Heart left ventricle (tissue), 16 donors: ENCODE results near the gene ARFRP1. TPM values are rescaled to one million over a fixed set of nuclear protein-coding genes. Genes with fewer than 3 reads are reported as not detected.

Experiments used
- ATAC-seq, 4 donors: fragments of 200-7000 bp; cut with Tn5 transposase; one replicate each; pipeline ENCODE4 v1.9.1; 2020 to 2022; ENCODE audit warnings: moderate library complexity in 4 of 4, mild to moderate bottlenecking in 3 of 4, moderate number of reproducible peaks in 1 of 4
- DNase-seq, 5 donors: peaks; one replicate each; pipeline ENCODE4 v3.0.0-alpha.2; 2020
- H3K27ac ChIP-seq, 12 donors: fragments of 200-600 bp; sonication (generic) in 4 of 12; one replicate each; pipeline versions ENCODE4 v1.5.0 to v1.8.0; 2016 to 2022; ENCODE audit warnings: mild to moderate bottlenecking in 2 of 12
- H3K27me3 ChIP-seq, 9 donors: fragments of 200-600 bp; sonication (generic) in 2 of 9; one replicate each; pipeline versions ENCODE4 v1.5.1 to v1.8.0; 2016 to 2022; ENCODE audit warnings: mild to moderate bottlenecking in 3 of 9
- H3K36me3 ChIP-seq, 9 donors: fragments of 200-600 bp; sonication (generic) in 2 of 9; one replicate each; pipeline versions ENCODE4 v1.5.0 to v1.8.0; 2018 to 2022; ENCODE audit warnings: mild to moderate bottlenecking in 2 of 9
- H3K4me1 ChIP-seq, 12 donors: fragments of 200-600 bp; sonication (generic) in 4 of 12; one replicate each; pipeline versions ENCODE4 v1.5.0 to v1.8.0; 2016 to 2022; ENCODE audit warnings: mild to moderate bottlenecking in 3 of 12
- H3K4me3 ChIP-seq, 12 donors: fragments of 200-600 bp; sonication (generic) in 4 of 12; one replicate each; pipeline versions ENCODE4 v1.5.0 to v1.8.0; 2017 to 2022; ENCODE audit warnings: mild to moderate bottlenecking in 9 of 12, moderate library complexity in 4 of 12
- H3K9me3 ChIP-seq, 12 donors: fragments of 200-600 bp; sonication (generic) in 4 of 12; one replicate each; pipeline versions ENCODE4 v1.5.0 to v1.8.0; 2016 to 2022; ENCODE audit warnings: mild to moderate bottlenecking in 1 of 12
- POLR2A ChIP-seq, 2 donors: fragments of 450-650 bp; IDR thresholded peaks; one replicate each; pipeline ENCODE4 v1.6.1; 2017; ENCODE audit warnings: antibody characterized with exemption in 2 of 2, mild to moderate bottlenecking in 2 of 2, moderate library complexity in 2 of 2
- WGBS, 4 donors: extraction: QIAGEN DNeasy Blood & Tissue Kit in 2 of 4; methylation state at CpG; one replicate each; pipeline versions ENCODE4 v1.1.5 to v1.1.7; 2013 to 2018; 5-methylcytosine and 5-hydroxymethylcytosine counted together
- intact Hi-C, 10 donors: fragments of 100-400 bp; cut with DNase I; formaldehyde crosslinking; loops; one replicate each; pipeline versions ENCODE4 v1.11.1 to v1.14.2; 2022
- polyA plus RNA-seq, 2 donors: library from polyadenylated mRNA; stranded (reverse); fragments of 200-250 nt; gene quantifications; one replicate each; pipeline ENCODE4 v1.2.3, GENCODE V29; 2013
- total RNA-seq, 9 donors: library from RNA; depleted of rRNA in 2 of 9; stranded (reverse); fragments of >200 nt in 2 of 9; fragmentation: NEBNext Ultra II Directional in 3 of 9; extraction: Animal tissue kit (Norgen Biotek cat#: 25700) in 3 of 9; gene quantifications; one replicate each; pipeline versions ENCODE4 v1.1.0 to v1.2.4, GENCODE V29; 2016 to 2023
- TF ChIP-seq, protein P1 (sequence below), 12 donors: fragments of 200-600 bp; sonication (generic) in 4 of 12; IDR thresholded peaks; one replicate each; pipeline versions ENCODE4 v1.5.0 to v1.8.0; 2018 to 2022; ENCODE audit warnings: antibody characterized with exemption in 12 of 12, mild to moderate bottlenecking in 5 of 12
- donor health status: ischemic (EF 13 %, LVEDD 7.1; RV severe dilation, severe dysfunction).
- donor health status: healthy with polysubstance abuse.
- donor health status: DM: no; HTN: yes; CAD: no.
- donor health status: DM: no; HTN: no; CAD: no.
- donor health status: ischemic (EF 25% LVEDD 6.9; RV normal size, moderate dysfunction).
- donor health status: ischemic (EF 25% LVEDD 5.7; RV mildly dilated, moderate dysfunction).
- donor health status: healthy.
- donor health status: DM: yes; HTN: yes; CAD: no.
- donor health status: ischemic (EF 35%, LVEDD 5.7; RV mildly dilated, moderate dysfunction).
- donor health status: nonischemic (EF 11% LVEDD 7.7; RV severe dilation, severe dysfunction).
- donor health status: DM: yes; HTN: yes; CAD: no.
- donor health status: PGD.
- donor health status: ischemic (EF 29% LVEDD 5.4; RV normal size, mild dysfunction).
- donor health status: nonischemic (EF 23%, LVEDD 6.1; RV moderate dilation, normal function).

Gene ARFRP1
- total and polyA plus RNA-seq, 11 donors = 27.3 to 47.8 (median 35.9) TPM

DNA sequence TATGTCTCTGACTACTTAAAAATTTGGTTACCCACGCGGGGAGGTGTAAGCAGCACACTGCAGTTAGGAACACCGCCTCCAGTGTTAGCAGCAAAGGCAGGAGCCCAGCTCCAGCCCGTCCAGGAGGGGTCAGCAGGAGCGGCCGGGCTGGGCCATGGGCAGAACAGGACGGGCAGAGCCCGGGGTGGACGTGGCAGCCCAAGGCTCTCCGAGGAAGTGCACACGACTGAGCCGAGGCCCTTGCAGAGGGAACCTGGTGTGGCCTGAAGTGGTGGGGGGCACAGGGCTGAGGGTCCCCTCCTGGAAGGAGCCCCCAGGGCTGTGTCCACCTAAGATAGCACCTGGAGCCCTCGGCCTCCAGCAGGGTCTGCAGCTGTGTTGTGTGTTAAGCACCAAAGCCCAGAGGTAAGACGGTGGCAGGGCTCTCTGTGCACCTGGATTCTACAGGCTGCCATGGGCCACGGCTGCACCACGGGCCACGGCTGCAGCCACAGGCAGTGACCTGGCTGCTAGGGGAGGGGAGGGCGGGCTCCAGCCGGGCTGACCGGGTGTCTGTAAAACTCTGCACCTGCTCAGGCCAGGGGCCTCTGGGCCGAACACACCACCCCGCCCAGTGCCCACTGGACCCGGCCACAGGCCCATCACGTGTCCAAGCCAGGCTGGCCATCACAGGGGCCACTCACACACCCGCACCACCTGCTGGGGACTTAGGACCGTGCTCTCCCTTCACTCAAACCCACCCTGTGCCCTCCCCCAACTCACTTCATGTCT lies 38.4 kb upstream of the ARFRP1 start:
- ATAC-seq = no peak
- intact Hi-C loops = no loop called here
- Histone ChIP-seq H3K9me3 (no peaks in the 10 kb centered on the region), H3K4me3 (no peak overlapping the region), H3K36me3 (peaks cover 0 to 83% (median 60%) of the 10 kb centered on the region in 9 donors), H3K4me1 (peaks cover 2 to 18% (median 10%) of the 10 kb centered on the region in 12 donors), H3K27ac (no peak overlapping the region), H3K27me3 (no peaks in the 10 kb centered on the region)
- DNase-seq = peak in 2 of 5 donors; percentile 19 to 59
- no peak for TF ChIP-seq POLR2A (IDR thresholded peaks at IDR 0.05)
- TF ChIP-seq, protein P1, sequence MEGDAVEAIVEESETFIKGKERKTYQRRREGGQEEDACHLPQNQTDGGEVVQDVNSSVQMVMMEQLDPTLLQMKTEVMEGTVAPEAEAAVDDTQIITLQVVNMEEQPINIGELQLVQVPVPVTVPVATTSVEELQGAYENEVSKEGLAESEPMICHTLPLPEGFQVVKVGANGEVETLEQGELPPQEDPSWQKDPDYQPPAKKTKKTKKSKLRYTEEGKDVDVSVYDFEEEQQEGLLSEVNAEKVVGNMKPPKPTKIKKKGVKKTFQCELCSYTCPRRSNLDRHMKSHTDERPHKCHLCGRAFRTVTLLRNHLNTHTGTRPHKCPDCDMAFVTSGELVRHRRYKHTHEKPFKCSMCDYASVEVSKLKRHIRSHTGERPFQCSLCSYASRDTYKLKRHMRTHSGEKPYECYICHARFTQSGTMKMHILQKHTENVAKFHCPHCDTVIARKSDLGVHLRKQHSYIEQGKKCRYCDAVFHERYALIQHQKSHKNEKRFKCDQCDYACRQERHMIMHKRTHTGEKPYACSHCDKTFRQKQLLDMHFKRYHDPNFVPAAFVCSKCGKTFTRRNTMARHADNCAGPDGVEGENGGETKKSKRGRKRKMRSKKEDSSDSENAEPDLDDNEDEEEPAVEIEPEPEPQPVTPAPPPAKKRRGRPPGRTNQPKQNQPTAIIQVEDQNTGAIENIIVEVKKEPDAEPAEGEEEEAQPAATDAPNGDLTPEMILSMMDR (IDR thresholded peaks at IDR 0.05) = no peak
- 83 to 94% (median 89%) methylated on average over 8 to 26 of the region's 26 CpGs for WGBS, 4 donors

DNA sequence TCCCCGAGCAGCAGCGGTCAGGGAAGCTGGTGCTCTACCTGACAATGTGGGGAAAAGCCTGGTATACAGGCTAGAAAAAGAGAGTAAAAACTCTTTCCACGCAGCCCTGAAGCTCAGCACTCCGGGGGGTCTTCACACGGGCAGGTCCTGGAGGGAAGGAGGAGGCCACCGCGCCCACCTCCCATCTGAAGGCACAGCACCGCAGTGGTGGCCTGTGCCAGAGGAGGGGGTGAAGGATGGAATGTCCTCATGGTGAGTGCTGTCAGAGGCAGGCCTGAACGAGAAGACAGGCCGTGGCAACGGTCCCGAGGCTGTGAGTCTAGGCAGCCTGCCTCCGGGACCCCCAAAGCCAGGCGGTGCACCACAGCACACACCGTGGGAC lies 37.6 kb upstream of the ARFRP1 start:
- Histone ChIP-seq H3K36me3 (peaks cover 0 to 76% (median 54%) of the 10 kb centered on the region in 9 donors), H3K9me3 (no peaks in the 10 kb centered on the region), H3K27me3 (no peaks in the 10 kb centered on the region), H3K4me1 (peaks cover 5 to 25% (median 13%) of the 10 kb centered on the region in 12 donors), H3K27ac (no peak overlapping the region), H3K4me3 (no peak overlapping the region)
- ATAC-seq (no peak), DNase-seq (no peak)
- WGBS, 4 donors = 76 to 81% (median 80%) methylated on average over 14 to 15 of the region's 15 CpGs
- intact Hi-C loops = no loop called here
- TF ChIP-seq, protein P1 (IDR thresholded peaks at IDR 0.05) = no peak

DNA sequence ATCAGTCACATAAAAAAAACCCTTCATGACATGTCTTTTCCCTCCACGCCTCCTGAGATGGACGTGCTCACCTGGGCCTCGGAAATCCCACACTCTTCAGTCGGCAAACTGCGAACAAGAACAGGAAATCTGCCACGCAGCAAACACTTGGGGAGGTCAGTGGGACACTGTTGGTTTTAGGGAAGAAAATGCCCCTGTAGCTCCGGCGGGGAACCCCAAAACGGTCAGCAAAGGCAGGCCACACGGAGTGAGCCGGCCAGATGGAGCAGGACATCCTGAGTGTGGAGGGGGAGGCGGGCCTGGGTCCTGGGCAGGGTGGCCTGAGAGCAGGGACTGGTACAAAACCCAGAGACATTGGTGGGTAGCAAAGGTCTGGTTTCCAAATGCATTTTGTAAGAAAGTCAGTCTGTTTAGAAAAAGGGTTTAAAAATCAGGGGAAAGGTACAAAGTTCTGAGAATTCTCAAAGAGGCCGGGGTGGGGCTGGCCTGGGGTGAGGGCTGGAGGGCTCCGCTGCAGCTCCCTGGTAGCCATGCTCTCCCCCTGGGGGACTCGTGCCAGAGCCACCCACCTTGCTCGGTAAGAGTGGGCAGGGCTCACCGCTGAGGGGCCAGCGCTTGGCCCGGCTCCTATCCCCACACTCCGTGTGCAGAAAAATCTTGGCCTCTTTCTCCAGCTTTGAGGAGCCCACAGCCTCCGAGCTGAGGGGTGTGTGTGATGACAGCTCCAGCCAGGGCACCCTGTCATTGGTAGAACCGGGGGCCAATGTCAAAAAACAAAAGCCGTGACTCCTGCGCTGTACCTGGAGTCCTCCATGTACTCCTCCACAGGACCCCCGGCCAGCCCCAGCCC lies 37.0 kb upstream of the ARFRP1 start:
- intact Hi-C loops = loop anchor here in 1 of 10 donors (5.0 kb wide), 1 partner anchor 83 kb away; no protein-coding TSS in a partner anchor
- H3K4me3 ChIP-seq = no peak overlapping the region
- no peak for ATAC-seq
- 76 to 84% (median 82%) methylated on average over 25 of the region's 25 CpGs for WGBS, 4 donors
- H3K27me3 ChIP-seq = no peaks in the 10 kb centered on the region
- no peaks in the 10 kb centered on the region for H3K9me3 ChIP-seq
- no peak overlapping the region for H3K27ac ChIP-seq
- peaks cover 5 to 28% (median 13%) of the 10 kb centered on the region in 12 donors for H3K4me1 ChIP-seq
- DNase-seq = peak in 2 of 5 donors; percentile 25 to 51
- TF ChIP-seq, protein P1 (IDR thresholded peaks at IDR 0.05) = no peak
- no peak for TF ChIP-seq POLR2A (IDR thresholded peaks at IDR 0.05)
- peaks cover 0 to 70% (median 49%) of the 10 kb centered on the region in 9 donors for H3K36me3 ChIP-seq

DNA sequence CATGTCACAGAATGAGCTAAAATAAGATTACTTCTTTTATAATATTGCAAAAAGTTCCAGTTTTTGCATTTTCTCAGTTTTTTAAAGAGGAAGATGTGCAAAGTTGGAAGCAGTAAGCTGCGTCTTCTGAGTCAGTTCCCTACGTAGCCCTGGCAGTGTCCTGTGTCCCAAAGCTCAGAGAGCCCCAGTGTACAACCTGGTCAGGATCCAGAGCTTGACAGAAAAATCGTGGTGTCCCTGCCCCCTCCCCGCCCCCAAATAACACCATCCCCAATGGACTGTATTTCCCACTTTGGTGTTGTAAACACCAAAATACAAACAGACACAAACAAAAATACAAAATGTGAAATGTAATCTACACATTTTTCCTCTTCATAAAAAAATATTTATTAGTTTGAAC lies 36.4 kb upstream of the ARFRP1 start:
- TF ChIP-seq POLR2A (IDR thresholded peaks at IDR 0.05) = no peak
- H3K27me3 ChIP-seq = no peaks in the 10 kb centered on the region
- H3K4me1 ChIP-seq = peaks cover 5 to 30% (median 14%) of the 10 kb centered on the region in 12 donors
- peaks cover 0 to 69% (median 48%) of the 10 kb centered on the region in 9 donors for H3K36me3 ChIP-seq
- intact Hi-C loops = loop anchor here in 1 of 10 donors (5.0 kb wide), 1 partner anchor 83 kb away; no protein-coding TSS in a partner anchor
- DNase-seq = no peak
- 69 to 80% (median 73%) methylated on average over 4 of the region's 4 CpGs for WGBS, 4 donors
- no peak overlapping the region for H3K4me3 ChIP-seq
- ATAC-seq = no peak
- H3K9me3 ChIP-seq = no peaks in the 10 kb centered on the region
- no peak overlapping the region for H3K27ac ChIP-seq
